GM21528 (cell line): ENCODE data around the gene ECM2.

Experiments used
- ATAC-seq: cut with Tn5 transposase; IDR thresholded peaks from one replicate; pipeline ENCODE4 v1.9.1; 2021; ENCODE audit warnings: mild to moderate bottlenecking, moderate library complexity; ENCODE audit not compliant: unreplicated experiment, low FRiP score

ECM2 gene

GRCh38 chr9:92528522-92528849, 7.3 kb downstream of the ECM2 start:
- ATAC-seq: no peak

GRCh38 chr9:92527832-92528521, 7.8 kb downstream of the ECM2 start:
- ATAC-seq: no peak

GRCh38 chr9:92527291-92527828, 8.4 kb downstream of the ECM2 start:
- no peak for ATAC-seq

- no peak for ATAC-seq
These were observed 10.5 kb downstream of the ECM2 start for GRCh38 chr9:92525306-92525705.

GRCh38 chr9:92524881-92525280, 10.9 kb downstream of the ECM2 start:
- ATAC-seq: no peak

GRCh38 chr9:92522983-92523970, 12.5 kb downstream of the ECM2 start:
- no peak for ATAC-seq

GRCh38 chr9:92520837-92521236, 15.0 kb downstream of the ECM2 start:
- no peak for ATAC-seq

GRCh38 chr9:92518199-92518598, 17.6 kb downstream of the ECM2 start:
- no peak for ATAC-seq

GRCh38 chr9:92517046-92517445, 18.7 kb downstream of the ECM2 start:
- ATAC-seq: no peak

- no peak for ATAC-seq
These were observed 19.3 kb downstream of the ECM2 start for GRCh38 chr9:92516521-92516920.

GRCh38 chr9:92514635-92515034, 21.2 kb downstream of the ECM2 start:
- no peak for ATAC-seq

- ATAC-seq: no peak
These were observed 22.4 kb downstream of the ECM2 start for GRCh38 chr9:92513349-92513748.

GRCh38 chr9:92512622-92513021, 23.2 kb downstream of the ECM2 start:
- no peak for ATAC-seq

GRCh38 chr9:92510747-92511146, 25.0 kb downstream of the ECM2 start:
- no peak for ATAC-seq

GRCh38 chr9:92509050-92509449, 26.7 kb downstream of the ECM2 start:
- ATAC-seq: no peak

GRCh38 chr9:92508018-92508820, 27.6 kb downstream of the ECM2 start:
- ATAC-seq: no peak

GRCh38 chr9:92507496-92507895, 28.3 kb downstream of the ECM2 start:
- ATAC-seq: no peak

- ATAC-seq: no peak
These were observed 28.8 kb downstream of the ECM2 start for GRCh38 chr9:92507005-92507404.

- ATAC-seq: no peak
These were observed 29.5 kb downstream of the ECM2 start for GRCh38 chr9:92506184-92506857.

- no peak for ATAC-seq
These were observed 30.9 kb downstream of the ECM2 start for GRCh38 chr9:92504881-92505280.
